Chondrocyte (in vitro differentiated cells): ENCODE results near the gene MYO5B. TPM values are rescaled to one million over a fixed set of nuclear protein-coding genes. Genes with fewer than 3 reads are reported as not detected.
A peak's percentile ranks its signal among the peaks of the same experiment; 100 is the strongest.

Experiments
- DNase-seq: peaks from one replicate; pipeline ENCODE4 v3.0.0; 2021; ENCODE audit warnings: mixed read lengths, low spot score
- H3K27ac Mint-ChIP-seq: one replicate; pipeline ENCODE4 v1.8.0; 2021; ENCODE audit warnings: mild to moderate bottlenecking, moderate library complexity, mixed read lengths; ENCODE audit not compliant: unreplicated experiment
- H3K27me3 Mint-ChIP-seq: 2 replicates; pipeline ENCODE4 v1.8.0; 2021; ENCODE audit warnings: low read depth, mixed read lengths
- H3K36me3 Mint-ChIP-seq: 2 replicates; pipeline ENCODE4 v1.8.0; 2021; ENCODE audit warnings: low read depth, mixed read lengths
- H3K4me1 Mint-ChIP-seq: 2 replicates; pipeline ENCODE4 v1.8.0; 2021; ENCODE audit warnings: low read depth, mild to moderate bottlenecking, mixed read lengths
- H3K4me3 Mint-ChIP-seq: one replicate; pipeline ENCODE4 v1.8.0; 2021; ENCODE audit warnings: mild to moderate bottlenecking, moderate library complexity, mixed read lengths; ENCODE audit not compliant: unreplicated experiment
- H3K9me3 Mint-ChIP-seq: 2 replicates; pipeline ENCODE4 v1.8.0; 2021; ENCODE audit warnings: low read depth, mixed read lengths
- total RNA-seq: library from RNA; stranded (reverse); gene quantifications from 3 replicates; pipeline ENCODE4 v1.2.1, GENCODE V29; 2021
- TF ChIP-seq, protein P1 (sequence below): fragments of 200-600 bp; sonication (generic); IDR thresholded peaks from 2 replicates; pipeline ENCODE4 v1.5.0; 2021; ENCODE audit warnings: antibody characterized with exemption, mild to moderate bottlenecking, moderate library complexity

Gene MYO5B
- total RNA-seq, 1 donor from 2014 or later: 0.97 TPM

GRCh38 chr18:50057009-50057408 lies 137.9 kb downstream of the MYO5B start:
- H3K4me3 Mint-ChIP-seq: no peak overlapping the region
- H3K9me3 Mint-ChIP-seq: no peaks in the 10 kb centered on the region
- no peaks in the 10 kb centered on the region for H3K4me1 Mint-ChIP-seq

DNA sequence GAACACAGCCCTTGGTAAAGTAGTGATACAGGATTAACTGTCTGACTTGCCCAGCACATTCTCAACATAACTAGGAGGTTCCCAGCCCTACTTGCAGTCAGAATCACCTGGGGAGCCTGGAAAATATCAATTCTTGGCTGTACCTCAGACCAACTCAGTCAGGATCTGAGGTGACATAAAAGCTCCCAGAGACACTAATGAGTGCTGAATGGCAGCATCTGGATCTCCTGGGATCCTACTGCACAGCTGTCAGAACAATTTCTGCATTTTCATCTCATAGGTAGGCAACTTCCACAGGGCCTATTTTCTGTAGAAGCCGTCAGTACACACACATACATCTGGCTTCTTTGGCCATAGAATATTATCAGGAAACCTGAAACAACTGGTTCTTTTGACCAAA lies 138.8 kb downstream of the MYO5B start:
- TF ChIP-seq, protein P1, sequence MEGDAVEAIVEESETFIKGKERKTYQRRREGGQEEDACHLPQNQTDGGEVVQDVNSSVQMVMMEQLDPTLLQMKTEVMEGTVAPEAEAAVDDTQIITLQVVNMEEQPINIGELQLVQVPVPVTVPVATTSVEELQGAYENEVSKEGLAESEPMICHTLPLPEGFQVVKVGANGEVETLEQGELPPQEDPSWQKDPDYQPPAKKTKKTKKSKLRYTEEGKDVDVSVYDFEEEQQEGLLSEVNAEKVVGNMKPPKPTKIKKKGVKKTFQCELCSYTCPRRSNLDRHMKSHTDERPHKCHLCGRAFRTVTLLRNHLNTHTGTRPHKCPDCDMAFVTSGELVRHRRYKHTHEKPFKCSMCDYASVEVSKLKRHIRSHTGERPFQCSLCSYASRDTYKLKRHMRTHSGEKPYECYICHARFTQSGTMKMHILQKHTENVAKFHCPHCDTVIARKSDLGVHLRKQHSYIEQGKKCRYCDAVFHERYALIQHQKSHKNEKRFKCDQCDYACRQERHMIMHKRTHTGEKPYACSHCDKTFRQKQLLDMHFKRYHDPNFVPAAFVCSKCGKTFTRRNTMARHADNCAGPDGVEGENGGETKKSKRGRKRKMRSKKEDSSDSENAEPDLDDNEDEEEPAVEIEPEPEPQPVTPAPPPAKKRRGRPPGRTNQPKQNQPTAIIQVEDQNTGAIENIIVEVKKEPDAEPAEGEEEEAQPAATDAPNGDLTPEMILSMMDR: no peak
- DNase-seq: no peak
- Mint-ChIP-seq H3K27me3 (peaks cover 56% of the 10 kb centered on the region), H3K4me1 (no peaks in the 10 kb centered on the region), H3K9me3 (peaks cover 3% of the 10 kb centered on the region), H3K27ac (no peak overlapping the region), H3K4me3 (no peak overlapping the region), H3K36me3 (no peaks in the 10 kb centered on the region)

More at GRCh38 chr18:50057009-50057408, 137.9 kb downstream of the MYO5B start:
- Mint-ChIP-seq H3K36me3 (no peaks in the 10 kb centered on the region), H3K27ac (no peak overlapping the region), H3K27me3 (peaks cover 59% of the 10 kb centered on the region)
- DNase-seq: no peak
- TF ChIP-seq, protein P1: peak; percentile 17

DNA sequence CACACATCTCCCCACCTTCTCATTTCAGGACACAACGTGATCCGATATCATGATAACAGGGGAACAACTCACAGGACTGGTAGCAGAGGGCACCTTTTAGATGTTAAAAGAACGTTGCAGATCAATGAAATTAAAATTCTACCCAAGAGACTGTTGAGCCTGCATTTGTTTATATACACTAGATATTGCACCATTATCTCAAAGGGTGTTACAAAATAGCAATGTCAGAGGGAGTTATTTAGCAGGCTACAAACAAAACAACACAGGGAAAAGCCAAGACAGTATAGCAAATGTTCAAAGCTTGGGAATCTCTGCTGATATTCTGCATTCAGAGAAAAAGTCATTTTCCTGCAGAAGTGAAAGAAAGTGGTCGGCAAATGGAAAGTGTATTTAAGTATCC lies 139.5 kb downstream of the MYO5B start:
- H3K27ac Mint-ChIP-seq: no peak overlapping the region
- no peak overlapping the region for H3K4me3 Mint-ChIP-seq
- H3K36me3 Mint-ChIP-seq: no peaks in the 10 kb centered on the region
- no peaks in the 10 kb centered on the region for H3K4me1 Mint-ChIP-seq
- no peak for DNase-seq
- TF ChIP-seq, protein P1: no peak
- peaks cover 3% of the 10 kb centered on the region for H3K9me3 Mint-ChIP-seq
- H3K27me3 Mint-ChIP-seq: peaks cover 53% of the 10 kb centered on the region

DNA sequence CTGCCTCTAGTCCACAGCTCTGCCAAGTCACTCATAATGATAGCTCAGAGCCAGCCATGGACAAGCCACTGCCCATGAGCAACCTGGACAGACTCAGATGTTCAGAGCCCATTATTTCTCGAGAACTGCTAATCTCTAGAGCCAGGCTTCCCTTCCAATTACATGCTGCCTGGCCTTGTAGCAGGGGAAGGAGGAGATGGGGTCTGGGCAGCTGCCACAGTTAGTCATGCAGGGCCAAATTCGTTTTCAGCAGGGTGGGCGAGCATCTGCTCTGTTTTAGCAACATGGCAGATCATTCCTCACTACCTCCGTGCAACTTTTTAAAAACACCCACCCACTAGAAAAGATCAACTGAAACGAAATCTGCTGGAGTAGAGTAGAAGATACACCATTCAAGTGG lies 141.8 kb downstream of the MYO5B start:
- Mint-ChIP-seq H3K4me3 (no peak overlapping the region), H3K36me3 (no peaks in the 10 kb centered on the region)

GRCh38 chr18:50051288-50051687 lies 143.7 kb downstream of the MYO5B start:
- Mint-ChIP-seq H3K4me3 (no peak overlapping the region), H3K27ac (no peak overlapping the region), H3K4me1 (no peaks in the 10 kb centered on the region), H3K27me3 (peaks cover 33% of the 10 kb centered on the region), H3K36me3 (no peaks in the 10 kb centered on the region), H3K9me3 (peaks cover 3% of the 10 kb centered on the region)
- TF ChIP-seq, protein P1: peak; percentile 39
- no peak for DNase-seq

More for the DNA sequence above, 141.8 kb downstream of the MYO5B start:
- TF ChIP-seq, protein P1: no peak
- Mint-ChIP-seq H3K27me3 (peaks cover 39% of the 10 kb centered on the region), H3K9me3 (peaks cover 3% of the 10 kb centered on the region), H3K27ac (no peak overlapping the region), H3K4me1 (no peaks in the 10 kb centered on the region)
- DNase-seq: no peak
